Astrocyte (in vitro differentiated cells and primary cell): Measurements from ENCODE around the gene TMEM132E. TPM values are rescaled to one million over a fixed set of nuclear protein-coding genes. Genes with fewer than 3 reads are reported as not detected.

Source experiments
- DNase-seq: peaks from one replicate; pipeline ENCODE4 v3.0.0-alpha.2; 2010; ENCODE audit warnings: low read depth
- FAIRE-seq: peaks from 2 replicates; lab custom pipeline; 2011; peaks lifted over from hg19 to GRCh38; lab: Jason Lieb, UNC
- H2AFZ ChIP-seq: 2 replicates; pipeline ENCODE4 v1.6.0; 2012; ENCODE audit warnings: low read depth, low read length, inconsistent platforms
- H3K27ac ChIP-seq: 2 replicates; pipeline ENCODE4 v1.5.1; 2011; ENCODE audit warnings: low read depth, low read length, inconsistent platforms
- H3K27me3 ChIP-seq: 2 replicates; pipeline ENCODE4 v1.6.0; 2011; ENCODE audit warnings: low read length, inconsistent platforms; ENCODE audit not compliant: insufficient read depth
- H3K36me3 ChIP-seq: 2 replicates; pipeline ENCODE4 v1.5.1; 2011; ENCODE audit warnings: low read length, inconsistent platforms; ENCODE audit not compliant: insufficient read depth
- H3K4me1 ChIP-seq: 2 replicates; pipeline ENCODE4 v1.5.1; 2011; ENCODE audit warnings: low read length, inconsistent platforms; ENCODE audit not compliant: insufficient read depth
- H3K4me2 ChIP-seq: 2 replicates; pipeline ENCODE4 v1.6.0; 2012; ENCODE audit warnings: low read length, inconsistent platforms
- H3K4me3 ChIP-seq: 2 replicates; pipeline ENCODE4 v1.5.1; 2011; ENCODE audit warnings: low read depth, mild to moderate bottlenecking, low read length, inconsistent platforms; ENCODE audit not compliant: insufficient read depth
- H3K79me2 ChIP-seq: 2 replicates; pipeline ENCODE4 v1.6.0; 2012; ENCODE audit warnings: mild to moderate bottlenecking, low read length, inconsistent platforms; ENCODE audit not compliant: insufficient read depth
- H3K9ac ChIP-seq: 2 replicates; pipeline ENCODE4 v1.6.0; 2012; ENCODE audit warnings: mild to moderate bottlenecking, low read length, inconsistent platforms
- H3K9me3 ChIP-seq: 2 replicates; pipeline ENCODE4 v1.5.1; 2012; ENCODE audit warnings: low read depth, mild to moderate bottlenecking, low read length, inconsistent platforms; ENCODE audit not compliant: insufficient read depth
- H4K20me1 ChIP-seq: 2 replicates; pipeline ENCODE4 v1.6.0; 2012; ENCODE audit warnings: low read length, inconsistent platforms; ENCODE audit not compliant: insufficient read depth
- H3K27ac Mint-ChIP-seq: one replicate; pipeline ENCODE4 v1.8.0; 2021; ENCODE audit warnings: mild to moderate bottlenecking, mixed read lengths; ENCODE audit not compliant: unreplicated experiment
- H3K27me3 Mint-ChIP-seq: one replicate; pipeline ENCODE4 v1.8.0; 2021; ENCODE audit warnings: low read depth, mixed read lengths; ENCODE audit not compliant: unreplicated experiment
- H3K36me3 Mint-ChIP-seq: one replicate; pipeline ENCODE4 v1.8.0; 2021; ENCODE audit warnings: low read depth, mixed read lengths; ENCODE audit not compliant: unreplicated experiment
- H3K4me1 Mint-ChIP-seq: one replicate; pipeline ENCODE4 v1.8.0; 2021; ENCODE audit warnings: low read depth, mixed read lengths; ENCODE audit not compliant: unreplicated experiment
- H3K4me3 Mint-ChIP-seq: one replicate; pipeline ENCODE4 v1.8.0; 2021; ENCODE audit warnings: mild to moderate bottlenecking, moderate library complexity, mixed read lengths; ENCODE audit not compliant: unreplicated experiment
- H3K9me3 Mint-ChIP-seq: one replicate; pipeline ENCODE4 v1.8.0; 2021; ENCODE audit warnings: mild to moderate bottlenecking, mixed read lengths; ENCODE audit not compliant: unreplicated experiment
- CTCF ChIP-seq: IDR thresholded peaks from 2 replicates; pipeline ENCODE4 v1.5.1; 2011; ENCODE audit warnings: low read depth, mild to moderate bottlenecking, inconsistent platforms, low read length, moderate library complexity; ENCODE audit not compliant: insufficient read depth
- EZH2 ChIP-seq: IDR thresholded peaks from 2 replicates; pipeline ENCODE4 v1.6.1; 2012; ENCODE audit warnings: mild to moderate bottlenecking, low read length, inconsistent platforms; ENCODE audit not compliant: insufficient read depth
- total RNA-seq: library from RNA; stranded (reverse); gene quantifications from 2 replicates; pipeline ENCODE4 v1.2.1, GENCODE V29; 2021

Gene TMEM132E
- total RNA-seq, 1 donor from 2014 or later: 0.18 TPM

DNA sequence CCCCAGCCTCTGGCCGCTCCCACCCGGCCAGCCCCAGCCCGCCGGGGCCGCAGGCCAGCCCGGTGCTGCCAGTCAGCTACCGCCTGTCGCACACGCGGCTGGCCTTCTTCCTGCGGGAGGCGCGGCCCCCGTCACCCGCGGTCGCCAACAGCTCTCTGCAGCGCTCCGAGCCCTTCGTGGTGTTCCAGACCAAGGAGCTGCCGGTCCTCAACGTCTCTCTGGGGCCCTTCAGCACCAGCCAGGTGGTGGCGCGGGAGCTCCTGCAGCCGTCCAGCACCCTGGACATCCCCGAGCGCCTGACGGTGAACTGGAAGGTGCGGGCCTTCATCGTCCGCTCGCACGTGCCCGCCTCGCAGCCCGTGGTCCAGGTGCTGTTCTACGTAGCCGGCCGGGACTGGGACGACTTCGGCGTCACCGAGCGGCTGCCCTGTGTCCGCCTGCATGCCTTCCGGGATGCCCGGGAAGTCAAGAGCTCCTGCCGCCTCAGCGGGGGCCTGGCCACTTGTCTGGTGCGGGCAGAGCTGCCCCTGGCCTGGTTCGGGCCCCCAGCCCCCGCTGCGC lies 46.8 kb downstream of the TMEM132E start:
- no peak overlapping the region for H2AFZ ChIP-seq
- TF ChIP-seq CTCF: no peak
- TF ChIP-seq EZH2: peak; percentile 58
- DNase-seq (no peak), FAIRE-seq (no peak)
- H3K4me3 ChIP-seq: no peak overlapping the region
- Mint-ChIP-seq H3K27ac (no peak overlapping the region), H3K27me3 (peaks cover 48% of the 10 kb centered on the region), H3K9me3 (peaks cover 3% of the 10 kb centered on the region), H3K36me3 (no peaks in the 10 kb centered on the region), H3K4me1 (peaks cover 13% of the 10 kb centered on the region), H3K4me3 (no peak overlapping the region)
- no peak overlapping the region for H3K9ac ChIP-seq
- H3K4me1 ChIP-seq: no peaks in the 10 kb centered on the region
- H3K79me2 ChIP-seq: no peaks in the 10 kb centered on the region
- H4K20me1 ChIP-seq: no peaks in the 10 kb centered on the region
- H3K27me3 ChIP-seq: peaks cover 15% of the 10 kb centered on the region
- no peaks in the 10 kb centered on the region for H3K9me3 ChIP-seq
- no peak overlapping the region for H3K27ac ChIP-seq
- no peak overlapping the region for H3K4me2 ChIP-seq
- H3K36me3 ChIP-seq: no peaks in the 10 kb centered on the region

- Histone ChIP-seq H3K79me2 (no peaks in the 10 kb centered on the region), H3K9me3 (no peaks in the 10 kb centered on the region), H3K36me3 (no peaks in the 10 kb centered on the region), H3K9ac (no peak overlapping the region), H3K27me3 (peaks cover 15% of the 10 kb centered on the region), H3K4me3 (no peak overlapping the region), H4K20me1 (no peaks in the 10 kb centered on the region), H2AFZ (no peak overlapping the region), H3K4me2 (no peak overlapping the region), H3K4me1 (no peaks in the 10 kb centered on the region), H3K27ac (no peak overlapping the region)
- H3K27ac Mint-ChIP-seq: no peak overlapping the region
- H3K36me3 Mint-ChIP-seq: no peaks in the 10 kb centered on the region
- no peak for FAIRE-seq
- H3K4me1 Mint-ChIP-seq: peaks cover 11% of the 10 kb centered on the region
- peaks cover 3% of the 10 kb centered on the region for H3K9me3 Mint-ChIP-seq
- no peak for DNase-seq
- H3K4me3 Mint-ChIP-seq: no peak overlapping the region
- peaks cover 61% of the 10 kb centered on the region for H3K27me3 Mint-ChIP-seq
- TF ChIP-seq CTCF: no peak
- TF ChIP-seq EZH2: no peak
These were observed 49.5 kb downstream of the TMEM132E start for GRCh38 chr17:34628879-34629278.

GRCh38 chr17:34633351-34633750 lies 54.0 kb downstream of the TMEM132E start:
- H3K27ac ChIP-seq: no peak overlapping the region
- H3K9me3 ChIP-seq: no peaks in the 10 kb centered on the region
- Mint-ChIP-seq H3K27me3 (peaks cover 73% of the 10 kb centered on the region), H3K36me3 (no peaks in the 10 kb centered on the region), H3K9me3 (peaks cover 3% of the 10 kb centered on the region), H3K4me1 (no peaks in the 10 kb centered on the region), H3K4me3 (no peak overlapping the region), H3K27ac (no peak overlapping the region)
- no peak for FAIRE-seq
- no peaks in the 10 kb centered on the region for H3K79me2 ChIP-seq
- H3K4me2 ChIP-seq: no peak overlapping the region
- no peak overlapping the region for H3K9ac ChIP-seq
- no peak overlapping the region for H3K4me3 ChIP-seq
- H3K36me3 ChIP-seq: no peaks in the 10 kb centered on the region
- no peaks in the 10 kb centered on the region for H3K4me1 ChIP-seq
- no peaks in the 10 kb centered on the region for H4K20me1 ChIP-seq
- DNase-seq: no peak
- TF ChIP-seq EZH2 (no peak), CTCF (no peak)
- no peak overlapping the region for H2AFZ ChIP-seq
- peaks cover 5% of the 10 kb centered on the region for H3K27me3 ChIP-seq
